K562 (cell line): Measurements from ENCODE around the gene TIGD1. TPM values are rescaled to one million over a fixed set of nuclear protein-coding genes. Genes with fewer than 3 reads are reported as not detected.

Experiments
- ATAC-seq: fragments of 200-7000 bp; cut with Tn5 transposase; 3 replicates; pipeline ENCODE4 v1.9.1; 2020; ENCODE audit warnings: moderate library complexity
- BruUV-seq: library from RNA; stranded (reverse); fragments of 400-500 nt; replicated peaks from 2 replicates; lab custom pipeline; 2021; lab: Mats Ljungman, UMichigan
- CTCF ChIA-PET: fragments of 300-600 bp; formaldehyde crosslinking; extraction: SDS; loops from one replicate; lab custom pipeline; 2021; ENCODE audit warnings: low intra/inter-chr PET ratio; lab: Yijun Ruan, JAX
- POLR2A ChIA-PET: fragments of 300-600, 350-650 bp; sonication (Branson Sonifier 250); formaldehyde crosslinking; extraction: SDS; loops from one replicate; lab custom pipeline; 2021; ENCODE audit warnings: antibody characterized with exemption, inconsistent platforms; lab: Yijun Ruan, JAX
- DNase-seq, 4 experiments: peaks; one replicate each; pipeline versions ENCODE4 v3.0.0 to v3.0.0-alpha.2; 2011 to 2018; ENCODE audit warnings: low spot score in 3 of 4, mixed read lengths in 3 of 4; ENCODE audit errors: extremely low read depth in 1 of 4
- FAIRE-seq: peaks from 2 replicates; lab custom pipeline; 2011; peaks lifted over from hg19 to GRCh38; lab: Jason Lieb, UNC
- H2AFZ ChIP-seq: 2 replicates; pipeline ENCODE4 v1.6.0; 2011; ENCODE audit warnings: low read depth, low read length, control low read depth, inconsistent platforms
- H3K27ac ChIP-seq: fragments of 200-600 bp; 3 replicates; pipeline ENCODE4 v1.8.0; 2011; ENCODE audit warnings: low read depth, mild to moderate bottlenecking, control low read depth, inconsistent platforms, low read length, moderate library complexity, mixed read lengths; ENCODE audit errors: extremely low read depth
- H3K27me3 ChIP-seq, 2 experiments: fragments of 300-600 bp in 1 of 2; 2 replicates in 1 of 2; 3 replicates in 1 of 2; pipeline versions ENCODE4 v1.6.0 to v1.8.0; 2011; ENCODE audit warnings: inconsistent platforms in 2 of 2, low read length in 2 of 2, mild to moderate bottlenecking in 1 of 2, mixed read lengths in 1 of 2, moderate library complexity in 1 of 2; ENCODE audit not compliant: control insufficient read depth in 2 of 2, insufficient read depth in 2 of 2
- H3K36me3 ChIP-seq: fragments of 300-600 bp; 3 replicates; pipeline ENCODE4 v1.8.0; 2011; ENCODE audit warnings: mild to moderate bottlenecking, low read length, inconsistent platforms; ENCODE audit not compliant: control insufficient read depth, insufficient read depth
- H3K4me1 ChIP-seq, 2 experiments: fragments of 200-600 bp in 1 of 2; replicated peaks in 1 of 2; 2 replicates in 1 of 2; 3 replicates in 1 of 2; pipeline versions ENCODE4 v1.5.1 to v1.8.0; 2011; ENCODE audit warnings: inconsistent platforms in 2 of 2, low read length in 2 of 2, mild to moderate bottlenecking in 1 of 2, mixed read lengths in 1 of 2, moderate library complexity in 1 of 2; ENCODE audit not compliant: control insufficient read depth in 2 of 2, insufficient read depth in 2 of 2
- H3K4me2 ChIP-seq: 2 replicates; pipeline ENCODE4 v1.6.1; 2011; ENCODE audit warnings: low read length, control low read depth, inconsistent platforms, mixed read lengths; ENCODE audit not compliant: insufficient read depth
- H3K4me3 ChIP-seq: fragments of 200-600 bp; sonication (generic), shearing (Covaris generic); 2 replicates; pipeline ENCODE4 v1.5.1; 2016; ENCODE audit warnings: control low read depth, inconsistent platforms
- H3K79me2 ChIP-seq: fragments of 200-600 bp; 3 replicates; pipeline ENCODE4 v1.8.0; 2011; ENCODE audit warnings: low read length, inconsistent platforms; ENCODE audit not compliant: control insufficient read depth, insufficient read depth
- H3K9ac ChIP-seq, 2 experiments: 2 replicates each; pipeline versions ENCODE4 v1.6.0 to v1.6.1; 2011; ENCODE audit warnings: low read depth in 2 of 2, low read length in 2 of 2, control low read depth in 1 of 2, inconsistent platforms in 1 of 2, mild to moderate bottlenecking in 1 of 2, mixed read lengths in 1 of 2; ENCODE audit not compliant: insufficient read depth in 1 of 2
- H3K9me1 ChIP-seq: one replicate; pipeline ENCODE4 v1.6.0; 2011; ENCODE audit warnings: inconsistent platforms, mild to moderate bottlenecking, low read length, moderate library complexity; ENCODE audit not compliant: control insufficient read depth, insufficient read depth
- H3K9me3 ChIP-seq: replicated peaks from 2 replicates; pipeline ENCODE4 v1.5.1; 2011; ENCODE audit warnings: low read depth, low read length, inconsistent platforms; ENCODE audit not compliant: control insufficient read depth, insufficient read depth
- H4K20me1 ChIP-seq: replicated peaks from 2 replicates; pipeline ENCODE4 v1.6.1; 2011; ENCODE audit warnings: low read length, inconsistent platforms, mixed read lengths; ENCODE audit not compliant: control insufficient read depth, insufficient read depth
- HMG20A ChIP-seq: fragments of 450-650 bp; formaldehyde crosslinking; conservative IDR thresholded peaks from 2 replicates; pipeline ENCODE4 v1.4.0; 2020; ENCODE audit warnings: mild to moderate bottlenecking, mixed read lengths
- RBFOX2 ChIP-seq: fragments of 200-400 bp; formaldehyde crosslinking; IDR thresholded peaks from 2 replicates; pipeline ENCODE4 v1.6.1; 2017; ENCODE audit warnings: low read depth, mild to moderate bottlenecking, low read length, moderate library complexity
- RCOR1 ChIP-seq, 2 experiments: IDR thresholded peaks; 2 replicates each; pipeline ENCODE4 v1.6.1; 2012; ENCODE audit warnings: low read depth in 2 of 2, low read length in 2 of 2, borderline replicate concordance in 1 of 2, improper control_type of control experiment in 1 of 2
- ZBTB8A ChIP-seq: fragments of 450-650 bp; IDR thresholded peaks from 2 replicates; pipeline ENCODE4 v1.6.1; 2018; ENCODE audit warnings: mild to moderate bottlenecking, moderate library complexity; ENCODE audit not compliant: partially characterized antibody
- ZNF212 ChIP-seq: fragments of 450-650 bp; formaldehyde crosslinking; IDR thresholded peaks from 2 replicates; pipeline ENCODE4 v1.4.0; 2020; ENCODE audit warnings: mild to moderate bottlenecking
- ZNF398 ChIP-seq: fragments of 250-450 bp; sonication (Bioruptor Pico); IDR thresholded peaks from 2 replicates; pipeline ENCODE4 v1.8.0; 2021; ENCODE audit warnings: moderate library complexity, mild to moderate bottlenecking, inconsistent platforms
- WGBS: fragments of 100-300 bp; shearing (Covaris generic); methylation state at CpG from one replicate; pipeline ENCODE4 v1.1.6; 2016; ENCODE audit warnings: low coverage, mixed read lengths; ENCODE audit not compliant: insufficient coverage; ENCODE audit errors: missing lambda C conversion rate; 5-methylcytosine and 5-hydroxymethylcytosine counted together
- in situ Hi-C: fragments of 300-500 bp; cut with MboI; formaldehyde crosslinking; loops from 4 replicates; pipeline ENCODE4 v1.15.0; 2018; ENCODE audit warnings: inconsistent platforms, mixed read lengths
- intact Hi-C: fragments of 100-400 bp; cut with micrococcal nuclease; formaldehyde crosslinking; loops from 2 replicates; pipeline ENCODE4 v1.14.2; 2022
- polyA plus RNA-seq, 8 experiments: library from polyadenylated mRNA; depleted of rRNA in 4 of 8; stranded (reverse) in 5 of 8; unstranded in 3 of 8; fragments of >200 nt; fragmentation: Nextera tagmentation in 2 of 8; fragmentation: Illumina TruSeq in 1 of 8; extraction: Ambion mirVana in 2 of 8; extraction: Trizol in 1 of 8; gene quantifications; 2 replicates each; pipeline versions ENCODE4 v1.2.1 to v1.2.3, GENCODE V29; 2011 to 2014; ENCODE audit warnings: inconsistent platforms in 1 of 8, missing spikeins in 1 of 8
- total RNA-seq, 7 experiments: library from RNA; depleted of rRNA in 6 of 7; stranded (reverse); fragments of >200 nt in 6 of 7; fragmentation: Illumina TruSeq in 2 of 7; extraction: Trizol in 2 of 7; gene quantifications; 2 replicates each; pipeline versions ENCODE4 v1.2.1 to v1.2.3, GENCODE V29; 2011 to 2021; ENCODE audit warnings: low replicate concordance in 1 of 7
- TF ChIP-seq, protein P1 (sequence below): fragments of 250-450 bp; sonication (Bioruptor Pico); IDR thresholded peaks from 2 replicates; pipeline ENCODE4 v1.5.0; 2021; ENCODE audit warnings: mild to moderate bottlenecking, borderline replicate concordance

The TIGD1 gene
- total and polyA plus RNA-seq, 9 of the 15 experiments (the other 6 are each of a cell fraction or from before 2014, with no cell fraction given): 2.0 to 10.1 (median 6.6) TPM

GRCh38 chr2:232568161-232568560 is 17.8 kb upstream of the TIGD1 start:
- no peaks in the 10 kb centered on the region for H3K79me2 ChIP-seq
- DNase-seq (no peak), FAIRE-seq (no peak), ATAC-seq (no peak)
- no peak overlapping the region for H3K9ac ChIP-seq
- intact Hi-C loops: no loop called here
- no peak overlapping the region for H3K4me3 ChIP-seq
- TF ChIP-seq ZNF212 (CRISPR knock-in tag) (no peak), HMG20A (no peak), RCOR1 (IDR thresholded peaks at IDR 0.05; ENCODE audit: borderline replicate concordance in 1 of 2, low read depth in 2 of 2, low read length in 2 of 2) (no peak), ZNF398 (CRISPR knock-in tag) (no peak), ZBTB8A (no peak), RBFOX2 (no peak)
- TF ChIP-seq, protein P1, sequence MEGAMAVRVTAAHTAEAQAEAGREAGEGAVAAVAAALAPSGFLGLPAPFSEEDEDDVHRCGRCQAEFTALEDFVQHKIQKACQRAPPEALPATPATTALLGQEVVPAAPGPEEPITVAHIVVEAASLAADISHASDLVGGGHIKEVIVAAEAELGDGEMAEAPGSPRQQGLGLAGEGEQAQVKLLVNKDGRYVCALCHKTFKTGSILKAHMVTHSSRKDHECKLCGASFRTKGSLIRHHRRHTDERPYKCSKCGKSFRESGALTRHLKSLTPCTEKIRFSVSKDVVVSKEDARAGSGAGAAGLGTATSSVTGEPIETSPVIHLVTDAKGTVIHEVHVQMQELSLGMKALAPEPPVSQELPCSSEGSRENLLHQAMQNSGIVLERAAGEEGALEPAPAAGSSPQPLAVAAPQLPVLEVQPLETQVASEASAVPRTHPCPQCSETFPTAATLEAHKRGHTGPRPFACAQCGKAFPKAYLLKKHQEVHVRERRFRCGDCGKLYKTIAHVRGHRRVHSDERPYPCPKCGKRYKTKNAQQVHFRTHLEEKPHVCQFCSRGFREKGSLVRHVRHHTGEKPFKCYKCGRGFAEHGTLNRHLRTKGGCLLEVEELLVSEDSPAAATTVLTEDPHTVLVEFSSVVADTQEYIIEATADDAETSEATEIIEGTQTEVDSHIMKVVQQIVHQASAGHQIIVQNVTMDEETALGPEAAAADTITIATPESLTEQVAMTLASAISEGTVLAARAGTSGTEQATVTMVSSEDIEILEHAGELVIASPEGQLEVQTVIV (CRISPR knock-in tag): no peak
- no peaks in the 10 kb centered on the region for H3K4me1 ChIP-seq
- no peaks in the 10 kb centered on the region for H3K9me1 ChIP-seq
- WGBS: 55% methylated on average over 5 of the region's 5 CpGs
- no peak overlapping the region for H2AFZ ChIP-seq
- H4K20me1 ChIP-seq: no peaks in the 10 kb centered on the region
- H3K9me3 ChIP-seq: no peaks in the 10 kb centered on the region
- H3K27ac ChIP-seq: no peak overlapping the region
- no peak overlapping the region for H3K4me2 ChIP-seq
- BruUV-seq: no TSS peak
- H3K27me3 ChIP-seq: no peaks in the 10 kb centered on the region
- peaks cover 68% of the 10 kb centered on the region; the same call in 2 of the 3 replicates for H3K36me3 ChIP-seq
- ChIA-PET CTCF (no interaction called here), POLR2A (interaction anchor here (1.3 kb wide), 1 partner anchor 9 kb away, joined by 4 read pairs; no protein-coding TSS in a partner anchor)
- in situ Hi-C loops: no loop called here
